Measurements from ENCODE around the gene S100A13.
"Not testable (repeated sequence)": the region's sequence is repeated elsewhere in the genome, so short reads cannot be mapped to it uniquely, and the experiment has no call there.

The S100A13 gene

DNA sequence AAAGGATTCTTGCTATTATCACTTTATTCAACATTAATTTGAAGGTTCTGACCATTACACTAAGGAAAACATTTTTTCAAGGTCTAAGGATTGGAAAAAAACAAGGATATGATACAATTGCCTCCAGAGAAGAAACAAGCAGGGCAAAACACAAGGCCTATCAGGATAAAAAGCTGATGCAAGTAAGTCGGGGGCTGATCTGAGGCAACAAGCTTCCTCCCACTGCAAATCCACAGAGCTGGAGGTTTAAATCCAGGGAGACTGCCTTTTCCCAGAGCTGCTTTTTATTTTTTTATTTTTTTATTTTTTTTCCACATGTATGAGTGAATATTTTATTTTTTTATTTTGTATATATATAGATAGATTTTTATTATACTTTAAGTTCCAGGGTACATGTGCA, 42.3 kb downstream of the S100A13 start:
- DNase-seq (ENCODE audit: low read depth) = no peak
- TF ChIP-seq, protein P1, sequence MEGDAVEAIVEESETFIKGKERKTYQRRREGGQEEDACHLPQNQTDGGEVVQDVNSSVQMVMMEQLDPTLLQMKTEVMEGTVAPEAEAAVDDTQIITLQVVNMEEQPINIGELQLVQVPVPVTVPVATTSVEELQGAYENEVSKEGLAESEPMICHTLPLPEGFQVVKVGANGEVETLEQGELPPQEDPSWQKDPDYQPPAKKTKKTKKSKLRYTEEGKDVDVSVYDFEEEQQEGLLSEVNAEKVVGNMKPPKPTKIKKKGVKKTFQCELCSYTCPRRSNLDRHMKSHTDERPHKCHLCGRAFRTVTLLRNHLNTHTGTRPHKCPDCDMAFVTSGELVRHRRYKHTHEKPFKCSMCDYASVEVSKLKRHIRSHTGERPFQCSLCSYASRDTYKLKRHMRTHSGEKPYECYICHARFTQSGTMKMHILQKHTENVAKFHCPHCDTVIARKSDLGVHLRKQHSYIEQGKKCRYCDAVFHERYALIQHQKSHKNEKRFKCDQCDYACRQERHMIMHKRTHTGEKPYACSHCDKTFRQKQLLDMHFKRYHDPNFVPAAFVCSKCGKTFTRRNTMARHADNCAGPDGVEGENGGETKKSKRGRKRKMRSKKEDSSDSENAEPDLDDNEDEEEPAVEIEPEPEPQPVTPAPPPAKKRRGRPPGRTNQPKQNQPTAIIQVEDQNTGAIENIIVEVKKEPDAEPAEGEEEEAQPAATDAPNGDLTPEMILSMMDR (IDR thresholded peaks at IDR 0.05; ENCODE audit: low read depth, low read length, missing control alignments) = no peak
- no peak overlapping the region for H3K4me3 ChIP-seq (ENCODE audit: low read depth, low read length)
- in situ Hi-C loops (cut with HindIII; ENCODE audit: low sequenced_read_pairs) = no loop called here

DNA sequence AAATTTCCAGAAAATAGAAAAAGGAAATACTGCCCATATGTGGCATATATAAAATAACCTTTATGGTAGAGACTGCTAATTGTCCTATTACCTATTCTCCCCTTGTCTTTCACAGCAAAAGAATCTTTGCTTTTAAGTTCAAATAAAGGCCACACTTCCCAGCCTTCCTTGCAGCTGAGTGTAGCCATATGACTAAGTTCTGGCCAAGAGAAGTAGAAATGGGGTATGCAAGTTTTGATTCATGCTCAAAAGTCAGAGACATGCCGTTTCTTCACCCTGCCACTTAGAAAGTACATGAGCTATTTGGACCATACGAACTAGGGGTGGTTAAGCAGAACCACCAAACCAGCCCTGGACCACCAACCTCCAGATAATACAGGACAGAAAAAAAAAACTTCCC, 43.3 kb downstream of the S100A13 start:
- DNase-seq (ENCODE audit: low read depth) = no peak
- H3K4me3 ChIP-seq (ENCODE audit: low read depth, low read length) = no peak overlapping the region
- TF ChIP-seq, protein P1 (IDR thresholded peaks at IDR 0.05; ENCODE audit: low read depth, low read length, missing control alignments) = no peak
- in situ Hi-C loops (cut with HindIII; ENCODE audit: low sequenced_read_pairs) = no loop called here

DNA sequence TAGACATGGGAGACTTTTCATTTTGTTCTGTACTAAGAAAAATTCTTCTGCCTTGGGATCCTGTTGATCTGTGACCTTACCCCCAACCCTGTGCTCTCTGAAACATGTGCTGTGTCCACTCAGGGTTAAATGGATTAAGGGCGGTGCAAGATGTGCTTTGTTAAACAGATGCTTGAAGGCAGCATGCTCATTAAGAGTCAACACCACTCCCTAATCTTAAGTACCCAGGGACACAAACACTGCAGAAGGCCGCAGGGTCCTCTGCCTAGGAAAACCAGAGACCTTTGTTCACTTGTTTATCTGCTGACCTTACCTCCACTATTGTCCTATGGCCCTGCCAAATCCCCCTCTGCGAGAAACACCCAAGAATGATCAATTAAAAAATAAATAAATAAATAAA, 43.8 kb downstream of the S100A13 start:
- in situ Hi-C loops (cut with HindIII; ENCODE audit: low sequenced_read_pairs); H3K4me3 ChIP-seq (ENCODE audit: low read depth, low read length); DNase-seq (ENCODE audit: low read depth): not testable (repeated sequence)

DNA sequence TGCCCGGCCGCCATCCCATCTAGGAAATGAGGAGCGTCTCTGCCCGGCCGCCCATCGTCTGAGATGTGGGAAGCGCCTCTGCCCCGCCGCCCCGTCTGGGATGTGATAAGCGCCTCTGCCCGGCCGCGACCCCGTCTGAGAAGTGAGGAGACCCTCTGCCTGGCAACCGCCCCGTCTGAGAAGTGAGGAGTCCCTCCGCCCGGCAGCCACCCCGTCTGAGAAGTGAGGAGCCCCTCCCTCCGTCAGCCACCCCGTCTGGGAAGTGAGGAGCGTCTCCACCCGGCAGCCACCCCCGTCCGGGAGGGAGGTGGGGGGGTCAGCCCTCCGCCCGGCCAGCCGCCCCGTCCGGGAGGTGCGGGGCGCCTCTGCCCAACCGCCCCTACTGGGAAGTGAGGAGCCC, 44.5 kb downstream of the S100A13 start:
- DNase-seq (ENCODE audit: low read depth); H3K4me3 ChIP-seq (ENCODE audit: low read depth, low read length); in situ Hi-C loops (cut with HindIII; ENCODE audit: low sequenced_read_pairs): not testable (repeated sequence)

DNA sequence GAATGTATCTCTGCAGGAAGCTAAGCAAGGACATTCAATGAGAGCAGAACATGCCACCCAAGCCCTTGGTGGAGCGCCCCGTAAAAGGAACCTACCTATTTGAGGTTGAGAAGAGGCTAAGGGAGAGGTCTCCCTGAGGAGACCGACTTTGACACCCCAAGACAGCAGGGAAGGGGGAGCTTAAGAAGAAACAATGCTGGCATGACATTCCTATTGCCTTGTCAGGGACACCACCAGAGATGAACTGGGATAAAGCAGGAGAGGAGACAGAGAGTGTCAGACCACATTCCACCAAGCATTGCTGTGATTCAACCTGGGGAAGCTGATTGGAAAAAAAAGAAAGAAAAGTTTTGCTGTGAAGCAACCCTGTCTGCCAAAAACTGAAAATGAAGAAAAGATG, 48.4 kb downstream of the S100A13 start:
- in situ Hi-C loops (cut with HindIII; ENCODE audit: low sequenced_read_pairs) = no loop called here
- no peak for DNase-seq (ENCODE audit: low read depth)
- TF ChIP-seq, protein P1 (IDR thresholded peaks at IDR 0.05; ENCODE audit: low read depth, low read length, missing control alignments) = no peak
- H3K4me3 ChIP-seq (ENCODE audit: low read depth, low read length) = no peak overlapping the region

DNA sequence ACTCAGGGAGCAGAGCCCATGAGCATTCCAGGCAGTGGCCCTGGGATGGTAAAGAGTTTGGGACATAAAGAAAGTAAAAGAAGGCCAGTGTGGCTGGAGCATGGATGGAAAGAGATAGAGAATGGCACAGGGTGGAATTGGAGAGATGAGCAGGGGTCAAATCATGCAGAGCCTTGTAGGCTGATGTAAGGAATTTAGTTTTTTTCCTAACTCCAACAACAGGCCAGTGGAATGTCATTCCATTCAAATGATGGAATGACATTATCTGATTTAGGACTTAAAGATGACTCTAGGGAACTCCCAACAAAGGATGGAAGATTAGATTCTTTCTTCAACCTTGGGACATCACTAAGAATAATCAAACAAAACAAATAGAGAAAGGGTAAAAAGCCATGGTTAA, 48.8 kb downstream of the S100A13 start:
- DNase-seq (ENCODE audit: low read depth) = no peak
- TF ChIP-seq, protein P1 (IDR thresholded peaks at IDR 0.05; ENCODE audit: low read depth, low read length, missing control alignments) = no peak
- H3K4me3 ChIP-seq (ENCODE audit: low read depth, low read length) = no peak overlapping the region
- in situ Hi-C loops (cut with HindIII; ENCODE audit: low sequenced_read_pairs) = no loop called here

DNA sequence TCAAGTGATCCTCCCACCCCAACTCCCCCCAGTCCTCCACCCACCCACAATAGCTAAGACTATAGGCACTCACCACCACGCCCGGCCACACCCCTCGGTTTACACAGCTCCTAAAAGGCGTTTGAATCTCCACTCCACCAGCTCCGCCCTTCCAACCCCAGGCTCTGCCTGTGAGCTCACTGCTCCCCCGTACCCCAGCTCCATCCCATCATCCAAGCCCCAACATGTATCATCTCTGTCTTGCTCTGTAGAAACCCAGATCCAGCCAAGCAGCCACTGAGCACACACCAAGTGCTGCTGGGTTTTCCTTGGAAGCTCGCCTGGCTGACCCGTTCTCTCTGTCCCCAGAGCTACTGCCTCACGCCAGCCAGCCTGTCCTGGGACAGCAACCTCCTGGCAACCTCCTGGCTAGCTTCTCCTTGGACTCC, 49.7 kb downstream of the S100A13 start:
- in situ Hi-C loops (cut with HindIII; ENCODE audit: low sequenced_read_pairs) = no loop called here

More for the DNA sequence above, 49.7 kb downstream of the S100A13 start:
- no peak overlapping the region for H3K4me3 ChIP-seq (ENCODE audit: low read depth, low read length)
- TF ChIP-seq, protein P1 (IDR thresholded peaks at IDR 0.05; ENCODE audit: low read depth, low read length, missing control alignments) = no peak
- DNase-seq (ENCODE audit: low read depth) = no peak
